ENCODE results near the gene ANKRD23. TPM values are rescaled to one million over a fixed set of nuclear protein-coding genes. Genes with fewer than 3 reads are reported as not detected.

ANKRD23 gene
- total RNA-seq, 1 donor from 2014 or later: 7.3 TPM

DNA sequence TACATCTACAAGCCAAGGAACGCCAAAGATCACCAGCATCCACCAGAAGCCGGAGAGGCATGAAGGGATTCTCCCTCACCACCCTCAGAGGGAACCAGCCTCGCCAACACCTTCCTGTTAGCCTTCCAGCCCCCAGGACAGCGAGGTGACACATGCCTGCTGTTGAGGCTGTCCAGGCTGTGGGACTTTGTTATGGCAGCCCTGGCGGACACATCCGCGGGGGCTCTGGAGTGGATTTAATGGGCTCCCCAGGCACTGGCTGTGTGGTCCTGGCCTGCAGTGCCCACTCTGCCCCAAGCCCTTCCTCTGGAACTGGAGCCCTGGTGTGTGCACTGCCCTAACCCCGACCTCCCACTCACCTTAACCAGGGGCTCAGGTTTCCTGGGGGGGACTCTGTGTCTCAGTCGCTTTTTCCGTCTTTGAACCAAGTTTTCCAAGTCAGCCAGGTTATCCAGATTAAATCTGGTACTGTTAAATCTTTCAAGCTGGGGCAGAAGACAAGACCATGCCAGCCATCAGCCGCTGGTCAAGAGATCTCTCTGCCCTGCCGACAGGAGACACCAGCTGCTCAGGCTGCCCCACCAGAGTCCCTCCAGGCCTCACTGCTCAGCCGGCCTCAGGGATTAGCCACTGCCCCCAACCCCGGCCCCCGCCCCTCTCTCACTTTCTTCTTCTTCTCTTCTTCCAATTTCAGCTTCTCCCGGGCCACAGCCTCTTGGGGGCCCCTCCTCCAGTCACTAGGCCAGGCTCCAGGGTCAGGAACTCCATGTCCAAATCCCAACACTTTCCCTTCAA lies 1.9 kb downstream of the ANKRD23 start:
- CTCF ChIA-PET: no interaction called here
- H3K27ac Mint-ChIP-seq: no peak overlapping the region
- no peaks in the 10 kb centered on the region for H3K9me3 Mint-ChIP-seq

GRCh38 chr2:96839875-96840850 lies 3.7 kb downstream of the ANKRD23 start:
- Mint-ChIP-seq H3K27ac (no peak overlapping the region), H3K4me3 (peak overlapping the region; percentile 32), H3K9me3 (no peaks in the 10 kb centered on the region), H3K4me1 (peaks cover 16% of the 10 kb centered on the region), H3K27me3 (no peaks in the 10 kb centered on the region), H3K36me3 (ENCODE audit: low read depth) (peaks cover 13% of the 10 kb centered on the region)
- POLR2A ChIA-PET: interaction anchor here (1.6 to 2.0 kb wide), 2 partner anchors 18 to 24 kb away, joined by 8 to 14 read pairs; partner anchors contain the start of genes ANKRD39 and CNNM3
- DNase-seq (no peak), ATAC-seq (ENCODE audit: low read depth) (no peak)
- CTCF ChIA-PET: interaction anchor here (0.6 to 0.9 kb wide), 2 partner anchors 18 to 24 kb away, joined by 3 read pairs; partner anchors contain the start of genes ANKRD39 and CNNM3
- TF ChIP-seq, protein P1, sequence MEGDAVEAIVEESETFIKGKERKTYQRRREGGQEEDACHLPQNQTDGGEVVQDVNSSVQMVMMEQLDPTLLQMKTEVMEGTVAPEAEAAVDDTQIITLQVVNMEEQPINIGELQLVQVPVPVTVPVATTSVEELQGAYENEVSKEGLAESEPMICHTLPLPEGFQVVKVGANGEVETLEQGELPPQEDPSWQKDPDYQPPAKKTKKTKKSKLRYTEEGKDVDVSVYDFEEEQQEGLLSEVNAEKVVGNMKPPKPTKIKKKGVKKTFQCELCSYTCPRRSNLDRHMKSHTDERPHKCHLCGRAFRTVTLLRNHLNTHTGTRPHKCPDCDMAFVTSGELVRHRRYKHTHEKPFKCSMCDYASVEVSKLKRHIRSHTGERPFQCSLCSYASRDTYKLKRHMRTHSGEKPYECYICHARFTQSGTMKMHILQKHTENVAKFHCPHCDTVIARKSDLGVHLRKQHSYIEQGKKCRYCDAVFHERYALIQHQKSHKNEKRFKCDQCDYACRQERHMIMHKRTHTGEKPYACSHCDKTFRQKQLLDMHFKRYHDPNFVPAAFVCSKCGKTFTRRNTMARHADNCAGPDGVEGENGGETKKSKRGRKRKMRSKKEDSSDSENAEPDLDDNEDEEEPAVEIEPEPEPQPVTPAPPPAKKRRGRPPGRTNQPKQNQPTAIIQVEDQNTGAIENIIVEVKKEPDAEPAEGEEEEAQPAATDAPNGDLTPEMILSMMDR (IDR thresholded peaks at IDR 0.05): no peak
- intact Hi-C loops (cut with micrococcal nuclease): loop anchor here (1.0 kb wide), 2 partner anchors 18 to 29 kb away; partner anchors contain the start of gene ANKRD39

More for the DNA sequence above, 1.9 kb downstream of the ANKRD23 start:
- Mint-ChIP-seq H3K4me3 (no peak overlapping the region), H3K4me1 (peaks cover 16% of the 10 kb centered on the region), H3K27me3 (no peaks in the 10 kb centered on the region), H3K36me3 (ENCODE audit: low read depth) (peaks cover 12% of the 10 kb centered on the region)
- DNase-seq (no peak), ATAC-seq (ENCODE audit: low read depth) (no peak)
- intact Hi-C loops (cut with micrococcal nuclease): no loop called here
- POLR2A ChIA-PET: interaction anchor here (1.5 kb wide), 1 partner anchor 16 kb away, joined by 6 read pairs; the partner anchor contains the start of gene ANKRD39
- TF ChIP-seq, protein P1 (IDR thresholded peaks at IDR 0.05): no peak

DNA sequence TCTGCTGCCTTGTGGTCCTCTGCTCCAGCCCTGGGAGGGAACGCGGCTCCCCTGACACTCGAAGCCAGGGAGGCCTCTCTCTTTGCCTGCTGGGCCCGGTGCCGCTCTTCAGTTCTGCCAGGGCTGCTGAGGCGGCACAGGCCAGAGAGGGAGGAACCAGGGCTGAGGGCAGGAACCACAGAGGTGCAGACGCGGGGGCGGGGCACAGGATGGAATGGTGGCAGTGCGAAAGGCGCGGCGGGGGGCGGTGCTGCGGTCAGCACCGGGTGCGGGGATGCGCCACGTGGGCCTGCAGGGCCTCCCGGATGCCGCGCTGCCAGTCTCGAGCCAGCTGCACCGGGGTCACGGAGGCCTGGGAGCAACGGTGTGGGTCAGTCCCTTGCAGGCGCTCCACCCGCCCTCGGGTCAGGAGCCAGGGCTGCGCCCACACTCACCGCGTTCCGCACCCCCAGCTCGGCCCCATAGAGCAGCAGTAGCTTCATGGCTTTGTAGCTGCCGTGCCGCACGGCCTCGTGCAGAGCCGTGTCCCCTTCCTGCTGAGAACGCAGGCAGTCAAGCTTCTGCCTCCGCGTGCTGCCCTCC lies 4.4 kb downstream of the ANKRD23 start:
- no peaks in the 10 kb centered on the region for H3K27me3 Mint-ChIP-seq
- CTCF ChIA-PET: interaction anchor here (0.6 to 0.9 kb wide), 2 partner anchors 19 to 23 kb away, joined by 3 read pairs; partner anchors contain the start of genes ANKRD39 and CNNM3
- POLR2A ChIA-PET: interaction anchor here (1.6 to 2.0 kb wide), 2 partner anchors 18 to 23 kb away, joined by 8 to 14 read pairs; partner anchors contain the start of genes ANKRD39 and CNNM3
- TF ChIP-seq, protein P1 (IDR thresholded peaks at IDR 0.05): no peak
- ATAC-seq (ENCODE audit: low read depth) (peak; percentile 98), DNase-seq (peak; percentile 73)
- peaks cover 16% of the 10 kb centered on the region for H3K4me1 Mint-ChIP-seq
- no peaks in the 10 kb centered on the region for H3K9me3 Mint-ChIP-seq
- H3K36me3 Mint-ChIP-seq (ENCODE audit: low read depth): peaks cover 16% of the 10 kb centered on the region
- intact Hi-C loops (cut with micrococcal nuclease): loop anchor here (1.0 kb wide), 2 partner anchors 19 to 30 kb away; partner anchors contain the start of gene ANKRD39
- peak overlapping the region; percentile 56 for H3K4me3 Mint-ChIP-seq
- no peak overlapping the region for H3K27ac Mint-ChIP-seq

DNA sequence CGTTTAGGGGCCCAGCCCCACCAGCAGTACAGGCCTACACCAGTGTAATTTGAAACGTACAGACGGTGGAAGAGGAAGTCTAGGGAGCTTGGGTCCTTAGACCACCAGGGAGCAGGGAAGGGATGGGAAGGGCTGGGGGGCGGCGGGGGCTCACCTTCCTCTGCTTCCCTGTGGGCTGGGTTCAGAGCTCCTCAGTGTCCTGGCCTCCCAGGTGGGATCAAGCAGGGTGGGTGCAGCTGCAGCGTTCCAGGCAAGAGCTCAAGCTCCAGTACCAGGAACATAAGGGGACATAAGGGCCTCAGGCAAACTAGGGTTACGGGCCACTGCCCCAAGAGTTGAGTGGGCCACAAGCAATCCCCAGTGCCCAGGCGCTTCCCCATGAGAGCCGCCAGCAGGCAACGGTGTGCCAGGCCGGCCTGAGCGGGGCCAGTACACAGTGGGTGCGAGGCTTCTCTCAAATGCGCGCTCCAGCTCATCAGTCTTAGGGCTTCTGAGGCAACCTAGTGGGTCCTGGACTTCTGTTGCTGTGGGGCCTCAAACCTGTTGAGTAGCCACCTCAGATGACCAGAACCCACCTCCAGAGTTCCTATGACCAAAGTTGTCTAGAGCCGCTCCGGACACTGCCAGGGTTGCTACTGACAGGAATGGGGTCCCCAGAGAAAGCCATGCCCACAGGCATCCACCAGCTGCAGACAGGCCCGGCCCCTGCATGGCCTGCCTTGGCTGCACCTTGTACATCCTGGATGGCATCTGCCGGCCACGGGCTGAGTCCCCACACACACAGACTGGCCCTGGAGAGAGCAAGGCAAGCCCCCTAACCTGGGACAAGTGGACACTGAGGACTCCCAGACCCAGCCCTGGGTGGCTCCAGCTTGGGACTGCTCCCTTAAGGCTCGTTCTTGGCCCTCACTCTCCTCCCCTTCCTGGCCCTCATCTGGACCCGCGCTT lies 5.2 kb downstream of the ANKRD23 start:
- TF ChIP-seq, protein P1 (IDR thresholded peaks at IDR 0.05): no peak
- DNase-seq: no peak
- POLR2A ChIA-PET: interaction anchor here (0.5 to 1.6 kb wide), 3 partner anchors 13 to 32 kb away, joined by 3 to 8 read pairs (median 3); partner anchors contain the start of gene CNNM3
- Mint-ChIP-seq H3K4me1 (peaks cover 18% of the 10 kb centered on the region), H3K4me3 (peak overlapping the region; percentile 56), H3K27ac (no peak overlapping the region), H3K36me3 (ENCODE audit: low read depth) (peaks cover 20% of the 10 kb centered on the region), H3K27me3 (no peaks in the 10 kb centered on the region), H3K9me3 (no peaks in the 10 kb centered on the region)
- CTCF ChIA-PET: interaction anchor here (0.9 kb wide), 1 partner anchor 19 kb away, joined by 3 read pairs; the partner anchor contains the start of gene ANKRD39
- no peak for ATAC-seq (ENCODE audit: low read depth)
- intact Hi-C loops (cut with micrococcal nuclease): loop anchor here (1.0 kb wide), 2 partner anchors 20 to 31 kb away; partner anchors contain the start of gene ANKRD39

Data from activated B cell treated with CpG ODN at 0.5 μM for 24 hours (primary cell).